ENCODE data around the gene PTGER3.

GRCh38 chr1:70997793-70998192 lies 49.8 kb downstream of the PTGER3 start:
- no peak for TF ChIP-seq BHLHE40 (IDR thresholded peaks at IDR 0.05; ENCODE audit: low read depth, low read length)
- TF ChIP-seq NFE2L2 (IDR thresholded peaks at IDR 0.05; ENCODE audit: low read depth, low read length) = no peak
- no peak for TF ChIP-seq POLR2A (IDR thresholded peaks at IDR 0.05; ENCODE audit: low read depth, low read length)
- TF ChIP-seq CTCF (conservative IDR thresholded peaks at IDR 0.05; ENCODE audit: low read depth, low read length) = no peak
- no peak for TF ChIP-seq USF2 (IDR thresholded peaks at IDR 0.05; ENCODE audit: low read depth, low read length)
- no peak for TF ChIP-seq MAFK (IDR thresholded peaks at IDR 0.05; ENCODE audit: low read depth, low read length)
